Measurements from ENCODE around the gene ZNF318.

Gene ZNF318

DNA sequence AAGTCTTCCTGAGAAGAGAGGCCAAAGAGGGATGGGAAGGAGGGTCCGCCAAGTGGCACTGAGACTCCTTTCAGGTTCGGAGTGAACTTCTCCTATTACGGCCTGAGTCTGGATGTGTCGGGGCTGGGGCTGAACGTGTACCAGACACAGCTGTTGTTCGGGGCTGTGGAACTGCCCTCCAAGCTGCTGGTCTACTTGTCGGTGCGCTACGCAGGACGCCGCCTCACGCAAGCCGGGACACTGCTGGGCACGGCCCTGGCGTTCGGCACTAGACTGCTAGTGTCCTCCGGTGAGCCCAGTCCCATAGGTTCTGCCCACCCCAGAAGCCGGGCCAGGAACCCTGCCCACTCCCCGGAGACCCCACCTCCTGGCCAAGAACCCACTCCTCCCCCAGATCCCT lies 67.3 kb downstream of the ZNF318 start:
- TF ChIP-seq, protein P1, sequence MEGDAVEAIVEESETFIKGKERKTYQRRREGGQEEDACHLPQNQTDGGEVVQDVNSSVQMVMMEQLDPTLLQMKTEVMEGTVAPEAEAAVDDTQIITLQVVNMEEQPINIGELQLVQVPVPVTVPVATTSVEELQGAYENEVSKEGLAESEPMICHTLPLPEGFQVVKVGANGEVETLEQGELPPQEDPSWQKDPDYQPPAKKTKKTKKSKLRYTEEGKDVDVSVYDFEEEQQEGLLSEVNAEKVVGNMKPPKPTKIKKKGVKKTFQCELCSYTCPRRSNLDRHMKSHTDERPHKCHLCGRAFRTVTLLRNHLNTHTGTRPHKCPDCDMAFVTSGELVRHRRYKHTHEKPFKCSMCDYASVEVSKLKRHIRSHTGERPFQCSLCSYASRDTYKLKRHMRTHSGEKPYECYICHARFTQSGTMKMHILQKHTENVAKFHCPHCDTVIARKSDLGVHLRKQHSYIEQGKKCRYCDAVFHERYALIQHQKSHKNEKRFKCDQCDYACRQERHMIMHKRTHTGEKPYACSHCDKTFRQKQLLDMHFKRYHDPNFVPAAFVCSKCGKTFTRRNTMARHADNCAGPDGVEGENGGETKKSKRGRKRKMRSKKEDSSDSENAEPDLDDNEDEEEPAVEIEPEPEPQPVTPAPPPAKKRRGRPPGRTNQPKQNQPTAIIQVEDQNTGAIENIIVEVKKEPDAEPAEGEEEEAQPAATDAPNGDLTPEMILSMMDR (IDR thresholded peaks at IDR 0.05; ENCODE audit: extremely low read depth, insufficient read depth, missing control alignments), result no peak
- in situ Hi-C loops (cut with MboI; ENCODE audit: low pct_unique_long_range_greater_than_20kb, low sequenced_read_pairs, unreplicated experiment), result no loop called here
- no peak for DNase-seq (ENCODE audit: low spot score)

DNA sequence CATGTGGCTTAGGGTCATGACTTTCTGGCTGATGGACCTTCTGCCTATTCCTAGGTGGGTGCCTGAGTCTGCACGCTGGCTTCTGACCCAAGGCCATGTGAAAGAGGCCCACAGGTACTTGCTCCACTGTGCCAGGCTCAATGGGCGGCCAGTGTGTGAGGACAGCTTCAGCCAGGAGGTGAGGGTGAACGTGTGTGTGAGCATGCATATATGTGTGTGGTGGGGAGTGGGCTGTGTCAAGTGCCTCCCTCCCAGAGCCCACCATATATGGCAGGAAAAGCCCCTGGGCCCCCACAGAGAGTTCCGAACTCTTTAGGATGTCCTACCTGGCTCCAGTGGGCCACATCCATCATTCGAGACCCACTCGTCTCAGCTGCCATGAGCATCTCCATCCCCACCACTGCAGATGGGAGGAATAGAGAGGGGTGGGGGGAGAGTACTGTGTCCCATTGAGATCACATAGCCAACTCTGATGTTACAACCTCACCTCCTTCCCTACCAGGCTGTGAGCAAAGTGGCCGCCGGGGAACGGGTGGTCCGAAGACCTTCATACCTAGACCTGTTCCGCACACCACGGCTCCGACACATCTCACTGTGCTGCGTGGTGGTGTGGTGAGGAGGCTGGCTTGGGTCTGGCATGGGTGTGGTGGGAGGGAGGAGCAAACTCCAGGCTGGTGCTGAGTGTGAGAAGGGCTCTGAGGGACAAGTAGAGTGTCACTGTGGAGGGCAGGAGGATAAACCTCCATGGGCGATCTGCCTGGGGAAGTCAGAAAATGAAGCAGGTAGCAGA lies 68.2 kb downstream of the ZNF318 start:
- in situ Hi-C loops (cut with MboI; ENCODE audit: low pct_unique_long_range_greater_than_20kb, low sequenced_read_pairs, unreplicated experiment), result no loop called here
- TF ChIP-seq, protein P1 (IDR thresholded peaks at IDR 0.05; ENCODE audit: extremely low read depth, insufficient read depth, missing control alignments), result no peak
- no peak for DNase-seq (ENCODE audit: low spot score)

DNA sequence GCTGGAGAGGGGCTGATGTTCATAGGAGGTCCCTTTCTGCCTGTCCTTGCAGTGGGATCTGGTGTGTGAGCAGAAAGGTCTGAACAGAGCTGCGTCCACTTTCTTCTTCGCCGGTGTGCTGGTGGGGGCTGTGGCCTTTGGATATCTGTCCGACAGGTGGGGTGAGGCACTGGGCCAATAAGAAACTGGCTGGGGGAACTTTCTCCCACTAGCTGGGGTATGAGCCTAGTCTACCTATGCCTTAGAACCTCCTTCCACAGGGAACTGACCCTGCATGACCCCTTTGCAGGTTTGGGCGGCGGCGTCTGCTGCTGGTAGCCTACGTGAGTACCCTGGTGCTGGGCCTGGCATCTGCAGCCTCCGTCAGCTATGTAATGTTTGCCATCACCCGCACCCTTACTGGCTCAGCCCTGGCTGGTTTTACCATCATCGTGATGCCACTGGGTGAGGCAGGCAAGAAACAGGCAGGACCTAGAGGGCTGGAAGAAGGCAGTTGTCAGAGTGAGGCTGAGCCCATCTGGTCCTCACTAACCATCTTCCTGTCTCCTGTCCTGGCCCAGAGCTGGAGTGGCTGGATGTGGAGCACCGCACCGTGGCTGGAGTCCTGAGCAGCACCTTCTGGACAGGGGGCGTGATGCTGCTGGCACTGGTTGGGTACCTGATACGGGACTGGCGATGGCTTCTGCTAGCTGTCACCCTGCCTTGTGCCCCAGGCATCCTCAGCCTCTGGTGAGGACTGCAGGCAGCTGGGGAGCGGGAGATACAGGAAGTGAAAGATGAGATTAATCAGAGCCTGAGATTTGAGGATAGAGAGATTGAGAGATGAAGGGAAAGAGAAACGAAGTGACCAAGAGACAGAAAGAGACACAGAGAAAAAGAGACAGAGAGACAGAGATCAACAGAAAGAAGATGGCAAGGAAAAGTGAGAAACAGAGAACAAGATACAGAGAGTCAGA lies 69.8 kb downstream of the ZNF318 start:
- in situ Hi-C loops (cut with MboI; ENCODE audit: low pct_unique_long_range_greater_than_20kb, low sequenced_read_pairs, unreplicated experiment), result no loop called here
- DNase-seq (ENCODE audit: low spot score), result peak; percentile 13
- TF ChIP-seq, protein P1 (IDR thresholded peaks at IDR 0.05; ENCODE audit: extremely low read depth, insufficient read depth, missing control alignments), result no peak

DNA sequence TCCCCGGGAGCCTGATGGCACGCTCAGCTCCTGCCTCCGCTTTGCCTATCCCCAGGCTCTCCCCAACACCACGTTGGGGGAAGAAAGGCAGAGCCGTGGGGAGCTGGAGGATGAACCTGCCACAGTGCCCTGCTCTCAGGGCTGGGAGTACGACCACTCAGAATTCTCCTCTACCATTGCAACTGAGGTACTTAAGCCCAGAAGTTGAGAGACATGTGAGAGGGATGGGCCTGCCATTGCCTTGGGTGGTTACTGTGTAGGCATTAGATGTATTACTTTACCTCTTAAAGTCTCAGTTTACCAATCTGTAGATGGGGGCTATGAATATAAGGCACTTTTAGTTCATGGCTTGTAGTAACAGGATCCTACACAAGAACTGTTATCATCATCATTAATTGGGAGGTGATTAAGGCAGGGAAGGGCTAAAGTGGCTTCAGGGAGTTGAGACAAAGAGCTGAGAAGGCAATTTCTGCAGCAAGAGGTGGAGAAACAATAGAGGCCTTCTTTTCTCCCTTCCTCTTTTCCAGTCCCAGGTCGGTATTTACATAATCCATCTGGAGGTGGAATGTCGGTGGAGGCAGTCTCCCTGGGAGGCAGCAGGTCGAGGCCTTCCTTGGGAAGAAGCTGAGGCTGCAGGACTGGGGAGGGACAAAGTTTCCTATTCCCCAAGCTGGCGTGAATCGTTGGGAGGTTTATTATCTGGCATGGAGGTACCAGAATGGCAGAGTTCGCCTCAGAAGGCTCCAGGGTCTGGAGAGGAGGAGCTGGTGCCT lies 70.7 kb downstream of the ZNF318 start:
- in situ Hi-C loops (cut with MboI; ENCODE audit: low pct_unique_long_range_greater_than_20kb, low sequenced_read_pairs, unreplicated experiment), result no loop called here

DNA sequence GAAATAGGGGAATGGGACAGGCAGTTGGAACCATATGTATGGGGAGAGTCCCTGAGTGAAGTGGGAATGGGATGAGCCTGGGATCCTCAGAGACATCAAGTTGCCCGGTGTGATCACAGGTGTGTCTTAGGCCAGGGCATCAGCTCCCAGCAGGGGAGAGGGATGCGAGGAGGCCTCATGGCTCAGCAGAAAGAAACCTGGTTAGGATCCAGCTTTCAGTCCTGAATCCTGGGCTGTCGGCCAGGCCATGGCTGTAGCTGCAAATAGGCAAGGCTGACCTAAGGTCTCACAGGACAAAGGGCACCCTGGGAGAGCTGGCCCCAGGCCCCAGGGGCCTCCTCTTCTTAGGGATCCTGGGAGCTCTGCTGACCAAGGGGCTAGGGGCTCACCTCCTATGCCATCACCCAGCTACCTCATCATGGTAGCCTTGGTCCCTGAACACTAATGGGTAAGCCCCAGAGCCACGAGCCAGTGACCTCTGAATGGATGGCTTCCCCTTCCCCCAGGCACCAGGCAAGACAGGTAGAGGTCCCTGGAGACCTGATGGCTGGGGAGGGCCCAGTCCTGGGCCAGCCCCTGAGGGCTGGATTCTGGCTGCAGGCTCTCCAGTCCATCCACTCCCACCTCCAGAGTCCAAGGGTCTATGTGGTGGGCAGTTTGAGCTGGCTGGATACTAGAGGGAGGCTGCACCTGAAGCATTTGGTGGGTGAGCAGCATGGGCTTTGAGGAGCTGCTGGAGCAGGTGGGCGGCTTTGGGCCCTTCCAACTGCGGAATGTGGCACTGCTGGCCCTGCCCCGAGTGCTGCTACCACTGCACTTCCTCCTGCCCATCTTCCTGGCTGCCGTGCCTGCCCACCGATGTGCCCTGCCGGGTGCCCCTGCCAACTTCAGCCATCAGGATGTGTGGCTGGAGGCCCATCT lies 71.5 kb downstream of the ZNF318 start, which contains the start of gene SLC22A7:
TSS of gene SLC22A7 (plus strand) at position 617 of the 921 bp plus-strand sequence. CDS start at position 716, 99 bp downstream.
- TF ChIP-seq, protein P1 (IDR thresholded peaks at IDR 0.05; ENCODE audit: extremely low read depth, insufficient read depth, missing control alignments), result no peak
- in situ Hi-C loops (cut with MboI; ENCODE audit: low pct_unique_long_range_greater_than_20kb, low sequenced_read_pairs, unreplicated experiment), result no loop called here
- peak; percentile 17 for DNase-seq (ENCODE audit: low spot score)

More for the DNA sequence above, 70.7 kb downstream of the ZNF318 start:
- DNase-seq (ENCODE audit: low spot score), result no peak
- TF ChIP-seq, protein P1 (IDR thresholded peaks at IDR 0.05; ENCODE audit: extremely low read depth, insufficient read depth, missing control alignments), result no peak
